ENCODE data around the gene CHRM1.

Gene CHRM1

DNA sequence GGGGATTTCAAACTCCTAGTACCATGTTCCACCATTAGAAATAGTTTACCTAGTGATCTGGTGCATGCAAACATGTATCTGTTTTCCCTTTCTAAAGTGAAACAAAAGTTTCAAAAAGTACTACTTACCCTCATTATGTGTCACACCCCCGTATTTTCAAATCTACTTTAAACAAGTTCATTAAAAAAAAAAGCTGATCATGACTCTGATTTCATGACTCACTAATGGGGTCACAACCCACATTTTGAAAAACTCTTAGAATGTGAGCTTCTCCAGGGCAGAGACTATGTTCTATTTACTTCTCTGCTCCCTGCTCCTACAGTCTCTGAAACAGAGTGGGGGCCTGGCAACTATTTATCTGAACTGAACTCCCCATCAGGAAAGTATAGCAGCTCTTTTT, 18.2 kb downstream of the CHRM1 start:
- no peak for DNase-seq

DNA sequence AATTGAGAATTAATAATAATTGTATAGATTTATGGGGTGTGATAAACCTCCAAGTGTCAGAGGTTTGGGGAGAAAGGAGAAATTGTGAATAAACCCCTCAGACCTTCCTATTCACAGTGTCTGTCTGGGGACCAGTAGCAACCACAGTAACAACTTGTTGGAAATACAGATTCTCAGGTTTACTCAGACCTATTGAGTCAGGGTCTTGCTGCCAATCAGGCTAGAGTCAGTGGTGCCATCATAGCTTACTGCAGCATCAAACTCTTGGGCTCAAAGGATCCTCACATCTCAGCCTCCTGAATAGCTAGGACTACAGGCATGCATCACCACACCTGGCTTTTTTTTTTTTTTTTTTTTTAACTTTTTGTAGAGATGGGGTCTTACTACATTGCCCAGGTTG, 23.1 kb downstream of the CHRM1 start:
- no peak for DNase-seq

- DNase-seq: no peak
Observed at GRCh38 chr11:62897311-62897710, 23.9 kb downstream of the CHRM1 start.

- DNase-seq: no peak
Observed at GRCh38 chr11:62896049-62896448, 25.1 kb downstream of the CHRM1 start.

DNA sequence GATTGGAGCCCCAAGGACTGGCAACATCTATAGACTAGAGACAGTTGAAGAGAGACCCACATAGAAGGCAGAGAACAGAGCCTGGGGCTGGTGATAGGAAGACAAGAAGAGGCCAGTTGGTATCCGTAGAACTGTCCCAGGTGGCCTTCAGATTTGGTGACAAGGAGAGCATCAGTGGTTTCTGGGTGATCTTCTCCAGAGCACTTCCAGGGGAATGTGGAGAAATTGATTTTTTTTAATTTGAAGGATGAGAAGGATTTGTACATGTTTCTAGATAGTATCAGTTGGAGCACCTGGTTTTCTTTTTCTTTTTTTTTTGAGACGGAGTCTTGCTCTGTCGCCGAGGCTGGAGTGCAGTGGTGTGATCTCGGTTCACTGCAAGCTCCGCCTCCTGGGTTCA, 25.7 kb downstream of the CHRM1 start:
- DNase-seq: no peak

GRCh38 chr11:62892077-62892922, 28.9 kb downstream of the CHRM1 start:
- DNase-seq: no peak

GRCh38 chr11:62889484-62890437, 31.4 kb downstream of the CHRM1 start:
- no peak for DNase-seq

- no peak for DNase-seq
Observed at GRCh38 chr11:62889126-62889483, 32.1 kb downstream of the CHRM1 start.

- no peak for DNase-seq
Observed at GRCh38 chr11:62888406-62888805, 32.8 kb downstream of the CHRM1 start.

DNA sequence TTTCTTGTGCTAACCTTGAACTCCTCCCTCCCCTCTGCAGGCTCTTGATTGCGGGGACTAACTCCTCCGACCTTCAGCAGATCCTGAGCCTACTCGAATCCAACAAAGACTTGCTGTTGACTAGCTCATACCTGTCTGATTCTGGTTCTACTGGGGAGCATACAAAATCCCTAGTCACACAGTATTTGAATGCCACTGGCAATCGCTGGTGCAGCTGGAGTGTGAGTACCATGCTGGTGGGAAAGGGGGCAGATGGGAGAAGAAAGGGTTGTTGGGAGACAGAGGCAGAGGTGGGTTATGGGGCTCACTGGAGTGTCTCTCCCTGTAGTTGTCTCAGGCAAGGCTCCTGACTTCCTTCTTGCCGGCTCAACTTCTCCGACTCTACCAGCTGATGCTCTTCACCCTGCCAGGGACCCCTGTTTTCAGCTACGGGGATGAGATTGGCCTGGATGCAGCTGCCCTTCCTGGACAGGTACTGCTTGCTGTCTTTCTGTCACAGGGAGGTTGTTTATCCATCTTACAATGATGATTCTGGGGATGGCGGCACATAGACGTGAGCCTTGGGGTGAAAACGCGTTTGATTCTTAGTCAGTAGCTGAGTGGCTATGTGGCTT, 35.9 kb downstream of the CHRM1 start:
- DNase-seq: no peak

DNA sequence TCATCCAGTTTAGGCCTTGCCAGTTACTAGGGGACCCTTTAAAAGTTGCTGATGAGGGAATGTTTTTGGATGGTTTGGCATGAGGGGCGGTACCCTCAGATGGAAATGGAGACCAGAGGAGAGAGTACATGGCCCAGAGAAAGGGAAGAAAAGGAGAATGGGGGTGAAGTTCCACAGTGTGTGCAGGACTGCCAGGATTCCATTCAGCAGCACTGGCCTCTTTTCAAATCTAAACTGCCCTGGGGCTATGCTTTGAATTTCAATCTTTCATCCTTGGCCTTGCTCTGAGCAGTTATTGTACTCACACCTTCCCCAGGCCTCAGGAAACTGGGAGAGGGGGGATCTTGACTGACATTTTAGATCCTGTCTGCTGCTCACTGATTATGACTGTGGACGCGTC, 37.5 kb downstream of the CHRM1 start:
- DNase-seq: no peak

GRCh38 chr11:62882788-62883501, 38.2 kb downstream of the CHRM1 start:
- DNase-seq: peak; percentile 37

- DNase-seq: no peak
Observed at GRCh38 chr11:62882431-62882749, 38.8 kb downstream of the CHRM1 start.

- peak; percentile 97 for DNase-seq
Observed at GRCh38 chr11:62881579-62882430, 39.4 kb downstream of the CHRM1 start.

GRCh38 chr11:62880803-62881578, 40.2 kb downstream of the CHRM1 start, which contains the start of gene SLC3A2:
Gene SLC3A2 (plus strand): TSS chr11:62880896. CDS start chr11:62881024, 128 bp downstream.
- DNase-seq: peak; percentile 83

DNA sequence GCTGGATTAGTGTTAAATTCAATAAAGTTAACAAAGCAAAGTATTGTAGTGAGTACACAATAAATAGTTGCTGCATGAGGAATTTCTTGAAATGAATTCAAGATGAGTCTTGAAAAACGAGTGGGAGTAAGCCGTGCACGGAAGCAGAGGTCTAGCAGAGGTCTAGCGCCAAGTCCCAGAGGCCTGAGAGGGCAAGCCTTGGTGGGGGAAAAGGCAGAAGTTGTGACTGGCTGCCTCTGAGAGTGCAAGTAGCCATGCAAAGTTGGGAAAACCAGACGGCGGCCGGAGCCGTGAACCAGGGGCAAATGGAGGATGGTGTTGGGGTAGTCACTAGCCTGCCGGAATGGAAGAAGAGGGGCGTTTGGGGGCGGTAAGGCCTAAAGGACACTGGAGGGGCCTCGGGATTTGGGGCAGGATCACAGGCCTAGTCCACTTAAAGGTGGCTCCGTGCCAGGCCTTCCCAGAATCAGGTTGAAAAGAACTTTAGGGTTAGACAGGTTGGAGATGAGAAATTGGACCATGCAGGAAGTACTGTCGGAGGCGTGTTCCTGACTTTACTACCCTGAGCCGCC, 40.8 kb downstream of the CHRM1 start:
- DNase-seq: peak; percentile 65

DNA sequence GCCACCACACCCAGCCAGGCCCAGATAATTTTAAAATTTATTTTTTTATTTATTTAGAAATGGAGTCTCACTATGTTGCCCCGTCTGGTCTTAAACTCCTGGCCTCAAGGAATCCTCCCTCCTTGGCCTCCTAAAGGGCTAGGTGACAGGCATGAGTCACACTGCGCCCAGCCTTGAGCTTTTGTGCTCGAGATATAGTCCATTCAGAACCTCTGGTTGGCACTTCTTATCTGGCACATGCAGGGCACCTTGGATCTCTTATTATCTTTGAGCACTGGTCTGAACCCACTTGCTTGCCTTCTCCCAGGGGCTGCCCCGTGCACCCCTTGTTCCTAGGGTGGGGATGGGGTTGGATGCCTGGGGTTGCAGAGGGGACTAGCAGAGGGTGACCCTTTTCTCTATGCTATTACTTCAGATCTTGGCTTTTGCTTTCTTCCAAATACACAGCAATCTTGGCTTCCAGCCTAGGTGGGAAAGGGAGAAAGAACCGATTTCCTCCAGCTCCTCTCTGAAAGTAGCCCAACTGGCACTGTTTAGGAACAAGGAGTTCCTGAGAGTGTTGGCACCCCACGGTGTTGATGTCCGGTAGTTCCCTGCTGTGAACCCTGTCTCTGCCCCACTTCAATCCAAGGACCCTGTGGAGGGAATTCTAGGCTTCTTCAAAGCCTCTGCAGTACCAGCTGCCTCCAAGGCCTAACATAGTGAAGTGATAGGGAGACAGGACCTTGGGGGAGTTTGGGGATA, 41.8 kb downstream of the CHRM1 start:
- DNase-seq: no peak

- DNase-seq: no peak
Observed at GRCh38 chr11:62876712-62877111, 44.5 kb downstream of the CHRM1 start.

- no peak for DNase-seq
Observed at GRCh38 chr11:62875698-62876478, 45.3 kb downstream of the CHRM1 start.
